Measurements from ENCODE around the gene GOLT1A. TPM values are rescaled to one million over a fixed set of nuclear protein-coding genes. Genes with fewer than 3 reads are reported as not detected.

GOLT1A gene
- polyA plus RNA-seq, 1 donor from 2014 or later: not detected

GRCh38 chr1:204261266-204261665 lies 47.5 kb upstream of the GOLT1A start:
- no peaks in the 10 kb centered on the region for H4K20me1 ChIP-seq (ENCODE audit: insufficient read depth)
- H3F3A ChIP-seq (ENCODE audit: insufficient read depth, low read length, poor library complexity, severe bottlenecking): no peaks in the 10 kb centered on the region
- no peaks in the 10 kb centered on the region for H3K27me3 ChIP-seq (ENCODE audit: insufficient read depth, low read depth, low read length)
- H3K4me3 ChIP-seq (ENCODE audit: low read length): no peak overlapping the region
- no peaks in the 10 kb centered on the region for H3K9me2 ChIP-seq (ENCODE audit: insufficient read depth, low read length)
- H2AFZ ChIP-seq (ENCODE audit: low read depth, low read length): no peak overlapping the region
- peaks cover 33% of the 10 kb centered on the region for H3K36me3 ChIP-seq (ENCODE audit: insufficient read depth, low read length)
- no peak overlapping the region for H3K27ac ChIP-seq (ENCODE audit: low read length)
- no peak overlapping the region for H3K9ac ChIP-seq (ENCODE audit: low read length)
- TF ChIP-seq CTCF (IDR thresholded peaks at IDR 0.05; ENCODE audit: poor library complexity, severe bottlenecking) (no peak), RAD21 (conservative IDR thresholded peaks at IDR 0.05) (no peak), TAF1 (IDR thresholded peaks at IDR 0.05; ENCODE audit: low read depth) (no peak), POLR2AphosphoS5 (IDR thresholded peaks at IDR 0.05) (no peak), EP300 (conservative IDR thresholded peaks at IDR 0.05; ENCODE audit: poor library complexity, severe bottlenecking) (no peak), EZH2 (IDR thresholded peaks at IDR 0.05; ENCODE audit: borderline replicate concordance, insufficient read depth, low read length, poor library complexity, severe bottlenecking) (no peak), REST (IDR thresholded peaks at IDR 0.05; ENCODE audit: borderline replicate concordance) (no peak), SMC3 (conservative IDR thresholded peaks at IDR 0.05; ENCODE audit: poor library complexity) (no peak), MXI1 (conservative IDR thresholded peaks at IDR 0.05; ENCODE audit: poor library complexity, severe bottlenecking) (no peak)
- H3K79me2 ChIP-seq (replicated peaks; ENCODE audit: insufficient read depth, low read length): no peaks in the 10 kb centered on the region
- H3K4me2 ChIP-seq (ENCODE audit: low read length): no peak overlapping the region
- H3K9me3 ChIP-seq (ENCODE audit: low read length): no peaks in the 10 kb centered on the region

- Histone ChIP-seq H3K9me3 (ENCODE audit: low read length) (no peaks in the 10 kb centered on the region), H3K79me2 (replicated peaks; ENCODE audit: insufficient read depth, low read length) (no peaks in the 10 kb centered on the region), H4K20me1 (ENCODE audit: insufficient read depth) (no peaks in the 10 kb centered on the region), H3F3A (ENCODE audit: insufficient read depth, low read length, poor library complexity, severe bottlenecking) (no peaks in the 10 kb centered on the region), H2AFZ (ENCODE audit: low read depth, low read length) (no peak overlapping the region), H3K27ac (ENCODE audit: low read length) (no peak overlapping the region), H3K36me3 (ENCODE audit: insufficient read depth, low read length) (peaks cover 28% of the 10 kb centered on the region), H3K9me2 (ENCODE audit: insufficient read depth, low read length) (no peaks in the 10 kb centered on the region), H3K9ac (ENCODE audit: low read length) (no peak overlapping the region), H3K27me3 (ENCODE audit: insufficient read depth, low read depth, low read length) (no peaks in the 10 kb centered on the region), H3K4me3 (ENCODE audit: low read length) (no peak overlapping the region), H3K4me2 (ENCODE audit: low read length) (no peak overlapping the region)
- TF ChIP-seq REST (IDR thresholded peaks at IDR 0.05; ENCODE audit: borderline replicate concordance): no peak
- TF ChIP-seq TAF1 (IDR thresholded peaks at IDR 0.05; ENCODE audit: low read depth): no peak
- no peak for TF ChIP-seq RAD21 (conservative IDR thresholded peaks at IDR 0.05)
- no peak for TF ChIP-seq MXI1 (conservative IDR thresholded peaks at IDR 0.05; ENCODE audit: poor library complexity, severe bottlenecking)
- no peak for TF ChIP-seq EZH2 (IDR thresholded peaks at IDR 0.05; ENCODE audit: borderline replicate concordance, insufficient read depth, low read length, poor library complexity, severe bottlenecking)
- no peak for TF ChIP-seq SMC3 (conservative IDR thresholded peaks at IDR 0.05; ENCODE audit: poor library complexity)
- no peak for TF ChIP-seq CTCF (IDR thresholded peaks at IDR 0.05; ENCODE audit: poor library complexity, severe bottlenecking)
- no peak for TF ChIP-seq POLR2AphosphoS5 (IDR thresholded peaks at IDR 0.05)
- TF ChIP-seq EP300 (conservative IDR thresholded peaks at IDR 0.05; ENCODE audit: poor library complexity, severe bottlenecking): no peak
These were observed 46.9 kb upstream of the GOLT1A start for GRCh38 chr1:204260601-204261197.

All from neural cell (in vitro differentiated cells).